Activated naive CD8-positive, alpha-beta T cell treated with anti-CD3 and anti-CD28 coated beads, Interleukin-2, amount 50 U/mL, for 24 hours (primary cell): ENCODE data around the gene GGNBP2.

ENCODE experiments used
- ATAC-seq: fragments of 150-1000 bp; cut with Tn5 transposase; one replicate; pipeline ENCODE4 v1.10.0; 2021
- DNase-seq: peaks from one replicate; pipeline ENCODE4 v3.0.0; 2021
- H3K27ac Mint-ChIP-seq: one replicate; pipeline ENCODE4 v1.8.0; 2021; ENCODE audit warnings: mild to moderate bottlenecking, mixed read lengths
- H3K27me3 Mint-ChIP-seq: one replicate; pipeline ENCODE4 v1.8.0; 2021; ENCODE audit warnings: mixed read lengths
- H3K36me3 Mint-ChIP-seq: one replicate; pipeline ENCODE4 v1.8.0; 2021; ENCODE audit warnings: low read depth, mixed read lengths
- H3K4me1 Mint-ChIP-seq: one replicate; pipeline ENCODE4 v1.8.0; 2021; ENCODE audit warnings: mixed read lengths
- H3K4me3 Mint-ChIP-seq: one replicate; pipeline ENCODE4 v1.8.0; 2021; ENCODE audit warnings: mild to moderate bottlenecking, moderate library complexity, mixed read lengths
- H3K9me3 Mint-ChIP-seq: one replicate; pipeline ENCODE4 v1.8.0; 2021; ENCODE audit warnings: mixed read lengths

Gene GGNBP2

DNA sequence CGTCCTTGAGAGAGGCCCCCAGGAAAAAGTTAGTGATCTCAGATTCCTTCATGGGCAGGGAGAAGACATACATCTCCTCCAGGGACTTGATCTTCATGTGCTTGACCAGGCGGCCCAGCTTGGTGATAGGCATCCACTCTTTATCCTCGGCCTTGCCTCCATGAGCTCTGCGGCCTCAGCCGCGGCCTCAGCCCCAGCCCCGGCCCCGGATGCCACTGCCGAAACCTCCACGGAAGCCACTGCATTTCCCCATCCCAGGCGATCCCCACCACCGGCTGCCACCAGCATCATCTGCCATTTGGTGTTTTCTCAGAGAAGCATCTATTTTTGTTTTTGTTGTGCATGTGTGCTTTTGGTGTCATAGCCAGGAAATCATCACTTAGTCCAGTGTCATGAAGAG lies 30.3 kb downstream of the GGNBP2 start:
- no peak overlapping the region for H3K27ac Mint-ChIP-seq
- no peaks in the 10 kb centered on the region for H3K27me3 Mint-ChIP-seq
- no peaks in the 10 kb centered on the region for H3K9me3 Mint-ChIP-seq
- peaks cover 47% of the 10 kb centered on the region for H3K36me3 Mint-ChIP-seq
- ATAC-seq (no peak), DNase-seq (no peak)
- H3K4me1 Mint-ChIP-seq, result no peaks in the 10 kb centered on the region
- no peak overlapping the region for H3K4me3 Mint-ChIP-seq

GRCh38 chr17:36576793-36577192 lies 32.1 kb downstream of the GGNBP2 start:
- ATAC-seq (no peak), DNase-seq (no peak)
- Mint-ChIP-seq H3K4me3 (no peak overlapping the region), H3K9me3 (no peaks in the 10 kb centered on the region), H3K36me3 (peaks cover 48% of the 10 kb centered on the region), H3K27me3 (no peaks in the 10 kb centered on the region), H3K27ac (no peak overlapping the region), H3K4me1 (no peaks in the 10 kb centered on the region)

DNA sequence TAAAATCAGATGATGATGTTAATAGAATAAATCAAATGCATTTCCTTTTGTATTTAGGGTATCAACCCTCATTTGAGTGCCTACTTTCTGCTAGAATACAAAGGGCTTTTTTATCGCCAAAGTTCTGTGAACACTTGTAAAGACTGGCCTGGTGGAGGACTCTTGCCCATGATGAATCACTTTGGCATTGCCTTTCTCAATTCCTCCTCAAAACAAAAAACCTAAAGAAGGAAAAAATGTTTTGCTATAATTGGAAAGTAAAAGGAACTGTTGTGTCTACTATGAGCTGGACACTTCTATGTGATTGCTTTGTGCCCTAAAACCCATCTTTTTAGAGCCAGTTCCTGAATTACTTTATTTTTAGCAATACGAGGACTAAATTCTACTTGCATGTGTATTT lies 34.0 kb downstream of the GGNBP2 start:
- DNase-seq, result no peak
- Mint-ChIP-seq H3K9me3 (no peaks in the 10 kb centered on the region), H3K27ac (no peak overlapping the region), H3K36me3 (peaks cover 37% of the 10 kb centered on the region), H3K4me3 (no peak overlapping the region), H3K27me3 (no peaks in the 10 kb centered on the region), H3K4me1 (no peaks in the 10 kb centered on the region)
- no peak for ATAC-seq

DNA sequence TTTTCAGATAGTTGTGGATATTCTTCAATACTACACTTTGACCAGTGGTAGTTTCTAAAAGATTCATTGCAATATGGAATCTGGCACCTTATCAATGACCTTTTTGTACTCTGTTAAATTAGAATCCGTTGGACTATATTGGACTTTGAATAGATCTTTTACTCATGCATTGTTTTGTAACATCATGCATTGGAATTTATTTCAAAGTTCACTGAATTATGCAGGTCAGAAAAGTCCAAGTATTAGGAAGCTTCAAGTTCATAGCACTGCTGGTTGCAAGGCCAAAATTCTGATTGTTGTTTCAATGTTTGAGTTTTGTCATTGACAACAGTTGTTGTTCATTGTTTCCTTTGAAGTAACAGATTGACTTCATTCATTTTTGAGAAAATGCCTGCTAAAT lies 39.1 kb downstream of the GGNBP2 start:
- peaks cover 48% of the 10 kb centered on the region for H3K36me3 Mint-ChIP-seq
- H3K27ac Mint-ChIP-seq, result no peak overlapping the region
- no peak overlapping the region for H3K4me3 Mint-ChIP-seq
- H3K4me1 Mint-ChIP-seq, result no peaks in the 10 kb centered on the region
- DNase-seq, result no peak
- no peaks in the 10 kb centered on the region for H3K9me3 Mint-ChIP-seq
- ATAC-seq, result no peak
- H3K27me3 Mint-ChIP-seq, result no peaks in the 10 kb centered on the region

- Mint-ChIP-seq H3K4me3 (no peak overlapping the region), H3K36me3 (peaks cover 40% of the 10 kb centered on the region), H3K27me3 (no peaks in the 10 kb centered on the region), H3K4me1 (peaks cover 13% of the 10 kb centered on the region), H3K27ac (no peak overlapping the region), H3K9me3 (no peaks in the 10 kb centered on the region)
- no peak for DNase-seq
- no peak for ATAC-seq
Observed at GRCh38 chr17:36586138-36586537, 41.4 kb downstream of the GGNBP2 start.

DNA sequence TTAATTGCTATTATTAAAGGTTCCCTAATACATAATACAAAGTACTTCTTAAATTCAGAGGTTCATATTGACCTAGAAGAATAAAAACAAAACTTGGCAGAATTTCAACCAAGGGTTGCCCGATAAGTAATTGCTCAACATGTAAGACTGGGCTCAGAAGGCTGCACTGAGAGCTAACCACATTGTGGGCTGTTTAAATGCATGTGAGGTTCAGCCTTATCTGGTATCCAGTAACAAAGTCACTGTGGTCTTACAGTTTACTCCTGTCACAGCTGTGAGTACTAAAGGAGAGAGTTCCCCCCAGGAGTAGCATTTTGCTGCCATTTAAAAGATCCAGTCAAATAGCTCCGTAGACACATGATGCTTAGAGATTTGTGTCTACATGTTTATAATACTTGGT lies 45.4 kb downstream of the GGNBP2 start:
- Mint-ChIP-seq H3K9me3 (no peaks in the 10 kb centered on the region), H3K4me3 (no peak overlapping the region), H3K27ac (no peak overlapping the region), H3K36me3 (peaks cover 38% of the 10 kb centered on the region), H3K27me3 (no peaks in the 10 kb centered on the region), H3K4me1 (peaks cover 35% of the 10 kb centered on the region)
- ATAC-seq (no peak), DNase-seq (no peak)

- no peaks in the 10 kb centered on the region for H3K9me3 Mint-ChIP-seq
- peak within 1 kb of the TSS; percentile 59 for H3K27ac Mint-ChIP-seq
- peaks cover 34% of the 10 kb centered on the region for H3K36me3 Mint-ChIP-seq
- DNase-seq (peak; percentile 89), ATAC-seq (peak; percentile 96)
- H3K4me1 Mint-ChIP-seq, result peaks cover 35% of the 10 kb centered on the region
- H3K4me3 Mint-ChIP-seq, result peak within 1 kb of the TSS; percentile 81
- H3K27me3 Mint-ChIP-seq, result no peaks in the 10 kb centered on the region
Observed at GRCh38 chr17:36591434-36592315, 47.0 kb downstream of the GGNBP2 start, which contains the start of gene DHRS11. Gene DHRS11 (plus strand): TSS chr17:36591879. CDS start chr17:36592010, 131 bp downstream.

DNA sequence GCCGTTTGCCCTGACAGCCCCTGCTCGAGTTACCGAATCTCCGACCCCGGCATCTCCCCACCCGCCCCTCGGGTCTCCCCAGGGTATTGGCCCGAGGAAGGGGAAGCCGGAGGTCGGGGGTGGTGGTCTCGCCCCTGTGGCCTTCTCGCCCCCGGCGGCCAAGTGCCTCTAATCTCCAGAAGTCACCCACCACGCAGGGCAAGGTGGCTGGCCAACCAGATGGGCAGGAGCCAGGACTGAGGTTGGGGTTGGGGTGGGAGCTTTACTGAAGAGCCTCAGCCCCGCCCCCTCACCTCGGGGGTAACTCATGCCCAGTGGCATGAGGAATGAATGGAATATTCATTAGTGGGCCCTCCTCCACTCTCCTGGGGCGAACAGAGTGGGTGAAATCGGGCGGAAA lies 47.6 kb downstream of the GGNBP2 start:
- Mint-ChIP-seq H3K27ac (peak overlapping the region; percentile 15), H3K27me3 (no peaks in the 10 kb centered on the region), H3K36me3 (peaks cover 30% of the 10 kb centered on the region), H3K4me1 (peaks cover 35% of the 10 kb centered on the region), H3K4me3 (peak overlapping the region; percentile 81), H3K9me3 (no peaks in the 10 kb centered on the region)
- ATAC-seq, result peak; percentile 14
- peak; percentile 25 for DNase-seq

GRCh38 chr17:36592716-36593321 lies 48.1 kb downstream of the GGNBP2 start:
- Mint-ChIP-seq H3K36me3 (peaks cover 25% of the 10 kb centered on the region), H3K27me3 (no peaks in the 10 kb centered on the region), H3K4me1 (peaks cover 35% of the 10 kb centered on the region), H3K27ac (peak overlapping the region; percentile 15), H3K4me3 (peak overlapping the region; percentile 81), H3K9me3 (no peaks in the 10 kb centered on the region)
- ATAC-seq (no peak), DNase-seq (no peak)

GRCh38 chr17:36593656-36594316 lies 49.1 kb downstream of the GGNBP2 start:
- Mint-ChIP-seq H3K27me3 (no peaks in the 10 kb centered on the region), H3K36me3 (peaks cover 22% of the 10 kb centered on the region), H3K9me3 (no peaks in the 10 kb centered on the region), H3K27ac (no peak overlapping the region), H3K4me3 (peak overlapping the region; percentile 81), H3K4me1 (peaks cover 35% of the 10 kb centered on the region)
- ATAC-seq (no peak), DNase-seq (no peak)

DNA sequence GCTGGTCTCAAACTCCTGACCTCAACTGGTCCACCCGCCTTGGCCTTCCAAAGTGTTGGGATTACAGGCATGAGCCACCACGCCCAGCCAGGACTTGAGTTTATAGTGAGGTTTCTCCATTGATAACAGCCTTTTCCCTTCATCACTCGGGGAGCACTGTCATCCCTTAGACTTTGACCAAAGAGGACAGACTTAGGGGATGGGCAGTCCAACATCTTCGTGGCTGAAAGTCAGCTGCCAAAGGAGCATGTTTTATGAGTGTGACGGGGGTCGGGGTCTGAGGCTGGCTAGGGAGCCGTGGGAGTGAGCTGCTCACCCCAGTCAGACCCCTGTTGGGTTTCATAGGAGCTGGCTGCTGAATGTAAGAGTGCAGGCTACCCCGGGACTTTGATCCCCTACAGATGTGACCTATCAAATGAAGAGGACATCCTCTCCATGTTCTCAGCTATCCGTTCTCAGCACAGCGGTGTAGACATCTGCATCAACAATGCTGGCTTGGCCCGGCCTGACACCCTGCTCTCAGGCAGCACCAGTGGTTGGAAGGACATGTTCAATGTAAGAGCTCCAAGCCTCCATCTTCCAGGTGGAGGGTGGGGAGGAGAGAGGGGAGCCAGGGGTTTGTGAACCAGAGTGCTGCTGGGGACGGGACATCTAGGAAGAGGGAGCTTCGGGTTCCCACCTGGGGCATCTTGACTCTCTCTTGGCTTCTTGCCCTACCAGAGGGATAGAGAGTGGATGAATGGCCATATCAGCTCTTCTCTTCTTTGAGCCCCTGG lies 50.1 kb downstream of the GGNBP2 start:
- H3K4me3 Mint-ChIP-seq, result no peak overlapping the region
- ATAC-seq (no peak), DNase-seq (no peak)
- no peaks in the 10 kb centered on the region for H3K9me3 Mint-ChIP-seq
- peaks cover 16% of the 10 kb centered on the region for H3K36me3 Mint-ChIP-seq
- peaks cover 33% of the 10 kb centered on the region for H3K4me1 Mint-ChIP-seq
- H3K27ac Mint-ChIP-seq, result no peak overlapping the region
- no peaks in the 10 kb centered on the region for H3K27me3 Mint-ChIP-seq

DNA sequence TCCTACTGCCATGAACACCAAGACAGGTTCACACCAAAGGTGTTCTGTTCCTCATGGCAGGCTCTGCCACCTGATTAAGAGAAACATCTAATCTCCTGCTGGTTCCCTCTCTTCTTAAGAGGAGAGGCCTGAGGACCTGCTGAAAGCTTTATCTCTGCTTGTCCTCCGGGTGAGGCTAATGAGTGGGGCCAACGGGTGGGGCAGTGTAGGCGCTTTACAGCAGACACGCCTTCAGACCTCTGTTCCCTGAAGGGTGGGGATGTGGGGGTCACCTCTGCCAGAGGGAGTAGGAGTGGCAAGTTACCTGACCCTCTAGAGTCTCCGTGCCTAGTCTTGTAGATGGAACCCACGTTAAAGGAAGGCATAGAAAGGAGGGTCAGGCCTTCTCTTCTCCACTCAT lies 52.5 kb downstream of the GGNBP2 start:
- DNase-seq (no peak), ATAC-seq (no peak)
- Mint-ChIP-seq H3K27ac (no peak overlapping the region), H3K36me3 (peaks cover 13% of the 10 kb centered on the region), H3K4me3 (no peak overlapping the region), H3K27me3 (no peaks in the 10 kb centered on the region), H3K9me3 (no peaks in the 10 kb centered on the region), H3K4me1 (peaks cover 26% of the 10 kb centered on the region)

DNA sequence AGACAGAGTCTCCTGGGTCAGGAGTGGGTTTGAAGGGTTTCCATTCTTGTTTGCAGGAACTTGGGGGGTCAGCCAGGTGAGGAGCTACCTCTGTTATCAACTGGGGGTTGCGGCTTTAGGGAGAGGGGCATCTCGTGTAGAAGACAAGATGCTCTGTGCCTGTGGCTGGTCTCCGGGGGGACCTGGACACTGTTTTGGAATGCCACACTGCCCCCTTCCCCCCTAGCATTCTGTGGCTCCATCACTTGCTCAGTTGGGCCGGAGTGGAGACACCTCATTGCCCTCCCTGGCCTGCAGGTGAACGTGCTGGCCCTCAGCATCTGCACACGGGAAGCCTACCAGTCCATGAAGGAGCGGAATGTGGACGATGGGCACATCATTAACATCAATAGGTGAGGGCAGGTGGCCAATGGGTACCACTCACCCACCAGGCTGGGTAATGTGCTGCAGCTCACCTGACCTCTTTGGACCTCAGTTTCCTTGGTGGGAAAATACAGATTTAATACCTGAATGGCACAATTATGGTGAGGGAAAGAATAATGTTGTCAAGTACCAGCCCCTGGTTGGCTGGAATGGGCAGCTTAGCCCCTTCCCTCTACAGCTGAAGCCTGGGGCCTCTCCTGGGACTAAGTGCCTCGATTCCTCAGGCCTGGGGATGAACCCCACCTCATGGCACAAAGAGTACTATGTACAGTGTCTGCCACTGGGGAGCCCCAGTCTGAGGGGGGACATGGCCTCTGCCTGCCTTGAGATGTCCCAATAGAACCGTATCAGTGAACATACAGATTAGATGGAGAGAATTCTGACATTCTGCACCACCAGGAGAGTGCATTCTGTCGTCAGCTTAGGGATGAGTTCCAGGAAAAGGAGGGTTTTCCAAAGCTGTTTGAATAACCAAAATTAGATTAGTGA lies 53.4 kb downstream of the GGNBP2 start:
- H3K27ac Mint-ChIP-seq, result no peak overlapping the region
- H3K4me3 Mint-ChIP-seq, result no peak overlapping the region
- H3K36me3 Mint-ChIP-seq, result peaks cover 13% of the 10 kb centered on the region
- no peaks in the 10 kb centered on the region for H3K9me3 Mint-ChIP-seq
- no peak for ATAC-seq
- H3K4me1 Mint-ChIP-seq, result peaks cover 18% of the 10 kb centered on the region
- H3K27me3 Mint-ChIP-seq, result no peaks in the 10 kb centered on the region
- no peak for DNase-seq
